Tibial artery (tissue), 4 donors: Measurements from ENCODE around the gene GATAD2A.
A peak's percentile ranks its signal among the peaks of the same experiment; 100 is the strongest.

Experiments
- DNase-seq, 2 donors: peaks; one replicate each; pipeline ENCODE4 v3.0.0-alpha.2; 2019
- H3K27ac ChIP-seq, 2 donors: fragments of 200-600 bp; sonication (generic) in 1 of 2; 1 replicate in 1 of 2; 2 replicates in 1 of 2; pipeline ENCODE4 v1.5.1; 2018 to 2019; ENCODE audit warnings: mild to moderate bottlenecking in 1 of 2
- H3K27me3 ChIP-seq, 2 donors: fragments of 200-600 bp; sonication (generic) in 1 of 2; one replicate each; pipeline versions ENCODE4 v1.5.1 to v1.6.0; 2016 to 2019
- H3K36me3 ChIP-seq, 3 donors: fragments of 200-600 bp; sonication (generic) in 2 of 3; one replicate each; pipeline ENCODE4 v1.5.1; 2016 to 2019; ENCODE audit warnings: mild to moderate bottlenecking in 2 of 3
- H3K4me1 ChIP-seq, 4 donors: fragments of 200-600 bp; sonication (generic) in 2 of 4; 1 replicate in 3 of 4; 2 replicates in 1 of 4; pipeline ENCODE4 v1.5.1; 2016 to 2019
- H3K4me3 ChIP-seq, 2 donors: fragments of 200-600 bp; sonication (generic) in 1 of 2; 1 replicate in 1 of 2; 2 replicates in 1 of 2; pipeline ENCODE4 v1.5.1; 2018 to 2019; ENCODE audit warnings: mild to moderate bottlenecking in 2 of 2
- H3K9me3 ChIP-seq, 3 donors: fragments of 200-600 bp; sonication (generic) in 1 of 3; one replicate each; pipeline ENCODE4 v1.5.1; 2016 to 2019
- CTCF ChIP-seq, 2 experiments: fragments of 200-600 bp in 1 of 2; fragments of 450-650 bp in 1 of 2; IDR thresholded peaks; one replicate each; pipeline ENCODE4 v1.5.1; 2017 to 2019; ENCODE audit warnings: antibody characterized with exemption in 2 of 2, mild to moderate bottlenecking in 1 of 2, moderate library complexity in 1 of 2
- intact Hi-C: fragments of 100-400 bp; cut with DNase I; formaldehyde crosslinking; loops from one replicate; pipeline ENCODE4 v1.15.0; 2023; ENCODE audit warnings: low total_unique reads

The GATAD2A gene

GRCh38 chr19:19548915-19549759 is 143.7 kb downstream of the GATAD2A start:
- Histone ChIP-seq H3K4me3 (no peak overlapping the region), H3K4me1 (peaks cover 0 to 5% (median 0%) of the 10 kb centered on the region in 4 donors)

GRCh38 chr19:19549804-19550464 is 144.5 kb downstream of the GATAD2A start:
- no peaks in the 10 kb centered on the region for H3K36me3 ChIP-seq
- H3K4me1 ChIP-seq = peaks cover 0 to 5% (median 0%) of the 10 kb centered on the region in 4 donors
- no peak overlapping the region for H3K27ac ChIP-seq
- H3K27me3 ChIP-seq = peaks cover 0 to 74% of the 10 kb centered on the region in 2 donors
- intact Hi-C loops = no loop called here
- no peak for DNase-seq
- no peaks in the 10 kb centered on the region for H3K9me3 ChIP-seq
- no peak overlapping the region for H3K4me3 ChIP-seq
- no peak for TF ChIP-seq CTCF (IDR thresholded peaks at IDR 0.05)

More at GRCh38 chr19:19548915-19549759, 143.7 kb downstream of the GATAD2A start:
- Histone ChIP-seq H3K27me3 (peaks cover 0 to 75% of the 10 kb centered on the region in 2 donors), H3K9me3 (no peaks in the 10 kb centered on the region), H3K36me3 (no peaks in the 10 kb centered on the region), H3K27ac (no peak overlapping the region)
- intact Hi-C loops = no loop called here
- TF ChIP-seq CTCF (IDR thresholded peaks at IDR 0.05) = no peak
- no peak for DNase-seq

GRCh38 chr19:19550485-19550929 is 145.0 kb downstream of the GATAD2A start:
- no peak overlapping the region for H3K4me3 ChIP-seq
- peak in 1 of 2 donors; percentile 60 for DNase-seq
- H3K4me1 ChIP-seq = peaks cover 0 to 5% (median 0%) of the 10 kb centered on the region in 4 donors
- no peak for TF ChIP-seq CTCF (IDR thresholded peaks at IDR 0.05)
- H3K9me3 ChIP-seq = no peaks in the 10 kb centered on the region
- no peak overlapping the region for H3K27ac ChIP-seq
- intact Hi-C loops = no loop called here
- H3K27me3 ChIP-seq = peaks cover 0 to 71% of the 10 kb centered on the region in 2 donors
- H3K36me3 ChIP-seq = no peaks in the 10 kb centered on the region

GRCh38 chr19:19550972-19551852 is 145.7 kb downstream of the GATAD2A start:
- TF ChIP-seq CTCF (IDR thresholded peaks at IDR 0.05) = no peak
- Histone ChIP-seq H3K27ac (peak overlapping the region in 1 of 2 donors; percentile 25), H3K4me1 (peaks cover 0 to 5% (median 0%) of the 10 kb centered on the region in 4 donors), H3K27me3 (peaks cover 0 to 64% of the 10 kb centered on the region in 2 donors), H3K9me3 (no peaks in the 10 kb centered on the region), H3K36me3 (no peaks in the 10 kb centered on the region), H3K4me3 (no peak overlapping the region)
- intact Hi-C loops = no loop called here
- DNase-seq = no peak

GRCh38 chr19:19551853-19552192 is 146.3 kb downstream of the GATAD2A start:
- peaks cover 0 to 2% (median 0%) of the 10 kb centered on the region in 4 donors for H3K4me1 ChIP-seq
- no peaks in the 10 kb centered on the region for H3K9me3 ChIP-seq
- H3K4me3 ChIP-seq = no peak overlapping the region
- intact Hi-C loops = no loop called here
- peak overlapping the region in 1 of 2 donors; percentile 25 for H3K27ac ChIP-seq
- peaks cover 0 to 58% of the 10 kb centered on the region in 2 donors for H3K27me3 ChIP-seq
- no peaks in the 10 kb centered on the region for H3K36me3 ChIP-seq
- peak in 1 of 2 donors; percentile 65 for DNase-seq
- TF ChIP-seq CTCF (IDR thresholded peaks at IDR 0.05) = no peak
